Breast epithelium (tissue), 3 donors: ENCODE measurements around the gene OTULIN.

Experiments
- POLR2A ChIP-seq: fragments of 450-650 bp; IDR thresholded peaks from one replicate; pipeline ENCODE4 v1.6.1; 2016; ENCODE audit warnings: antibody characterized with exemption, mild to moderate bottlenecking, moderate library complexity
- POLR2AphosphoS5 ChIP-seq, 3 donors: sonication (generic); formaldehyde crosslinking; IDR thresholded peaks; one replicate each; pipeline ENCODE4 v1.6.1; 2017; ENCODE audit warnings: antibody characterized with exemption in 3 of 3
- TF ChIP-seq, protein P1 (sequence below), 3 donors: fragments of 450-650 bp; IDR thresholded peaks; one replicate each; pipeline ENCODE4 v1.5.1; 2016 to 2017; ENCODE audit warnings: antibody characterized with exemption in 3 of 3, mild to moderate bottlenecking in 3 of 3, moderate library complexity in 3 of 3

DNA sequence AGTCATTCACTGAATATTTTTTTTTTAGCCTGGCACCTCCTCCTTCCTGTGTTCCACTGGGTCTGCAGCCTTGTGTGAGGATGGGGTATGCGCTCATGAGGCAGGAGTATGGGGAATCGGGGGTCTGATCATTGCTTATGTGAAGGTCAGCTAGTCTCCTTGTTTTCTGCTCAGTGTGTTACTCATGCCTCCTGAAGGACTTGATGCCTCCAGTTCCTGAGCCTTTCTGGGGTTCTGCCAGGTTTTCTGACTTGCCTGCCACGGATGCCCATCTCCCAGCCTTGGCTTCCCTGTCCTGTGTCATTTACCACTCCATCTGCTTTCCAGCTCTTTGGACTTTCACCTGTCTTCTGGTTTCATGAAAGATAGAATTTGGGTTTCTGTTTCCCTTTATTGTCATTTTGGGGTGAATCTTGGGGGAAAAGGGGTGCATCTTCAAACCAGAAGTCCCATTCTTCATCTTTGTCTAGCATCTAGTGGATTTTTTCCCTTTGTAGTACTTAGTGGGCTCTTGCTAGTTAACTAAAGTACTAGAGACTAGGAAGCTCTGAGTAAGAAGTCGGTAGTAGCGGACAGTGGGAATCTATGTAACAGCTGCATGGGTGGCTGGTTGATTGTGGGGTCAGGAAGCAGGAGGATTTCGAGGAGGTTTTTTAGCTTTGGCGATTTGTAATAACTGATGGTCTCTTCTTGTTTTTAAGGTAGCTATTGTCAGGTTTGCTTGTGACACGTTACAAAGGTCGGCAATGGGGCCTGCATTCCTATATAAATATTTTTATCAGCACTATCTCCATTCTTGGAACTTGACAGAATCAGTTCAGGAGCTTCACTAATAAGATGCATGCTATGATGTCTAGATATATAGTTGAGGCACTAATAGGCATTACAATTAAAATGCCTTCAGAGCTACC, 8.2 kb downstream of the OTULIN start:
- TF ChIP-seq, protein P1, sequence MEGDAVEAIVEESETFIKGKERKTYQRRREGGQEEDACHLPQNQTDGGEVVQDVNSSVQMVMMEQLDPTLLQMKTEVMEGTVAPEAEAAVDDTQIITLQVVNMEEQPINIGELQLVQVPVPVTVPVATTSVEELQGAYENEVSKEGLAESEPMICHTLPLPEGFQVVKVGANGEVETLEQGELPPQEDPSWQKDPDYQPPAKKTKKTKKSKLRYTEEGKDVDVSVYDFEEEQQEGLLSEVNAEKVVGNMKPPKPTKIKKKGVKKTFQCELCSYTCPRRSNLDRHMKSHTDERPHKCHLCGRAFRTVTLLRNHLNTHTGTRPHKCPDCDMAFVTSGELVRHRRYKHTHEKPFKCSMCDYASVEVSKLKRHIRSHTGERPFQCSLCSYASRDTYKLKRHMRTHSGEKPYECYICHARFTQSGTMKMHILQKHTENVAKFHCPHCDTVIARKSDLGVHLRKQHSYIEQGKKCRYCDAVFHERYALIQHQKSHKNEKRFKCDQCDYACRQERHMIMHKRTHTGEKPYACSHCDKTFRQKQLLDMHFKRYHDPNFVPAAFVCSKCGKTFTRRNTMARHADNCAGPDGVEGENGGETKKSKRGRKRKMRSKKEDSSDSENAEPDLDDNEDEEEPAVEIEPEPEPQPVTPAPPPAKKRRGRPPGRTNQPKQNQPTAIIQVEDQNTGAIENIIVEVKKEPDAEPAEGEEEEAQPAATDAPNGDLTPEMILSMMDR (IDR thresholded peaks at IDR 0.05): no peak
- TF ChIP-seq POLR2AphosphoS5 (IDR thresholded peaks at IDR 0.05) (no peak), POLR2A (no peak)
